GDM1 (cell line): ENCODE measurements around the gene ZNF653.

ENCODE experiments used
- DNase-seq: peaks from one replicate; lab custom pipeline; 2025; lab: John Stamatoyannopoulos, UW

Gene ZNF653

DNA sequence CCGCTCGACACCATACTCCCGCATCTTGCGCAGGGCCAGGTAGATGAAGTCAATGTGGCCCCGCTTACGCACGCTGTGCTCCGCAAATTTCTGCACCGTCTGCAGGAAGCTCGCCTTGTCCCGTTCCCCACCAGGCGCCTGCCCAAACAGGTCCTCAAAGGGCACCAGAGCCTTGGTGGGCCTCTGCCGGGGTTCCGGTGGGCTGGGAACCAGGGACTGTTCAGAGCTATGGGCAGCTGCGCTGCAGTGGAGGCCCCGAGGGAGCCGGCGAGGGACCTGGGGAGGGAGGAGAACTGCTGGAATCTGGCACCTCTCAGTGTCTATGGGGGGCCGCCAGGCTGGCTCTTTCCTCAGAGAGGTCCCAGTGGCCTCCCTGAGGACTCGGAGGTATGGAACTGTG, 8.3 kb upstream of the ZNF653 start:
- no peak for DNase-seq

DNA sequence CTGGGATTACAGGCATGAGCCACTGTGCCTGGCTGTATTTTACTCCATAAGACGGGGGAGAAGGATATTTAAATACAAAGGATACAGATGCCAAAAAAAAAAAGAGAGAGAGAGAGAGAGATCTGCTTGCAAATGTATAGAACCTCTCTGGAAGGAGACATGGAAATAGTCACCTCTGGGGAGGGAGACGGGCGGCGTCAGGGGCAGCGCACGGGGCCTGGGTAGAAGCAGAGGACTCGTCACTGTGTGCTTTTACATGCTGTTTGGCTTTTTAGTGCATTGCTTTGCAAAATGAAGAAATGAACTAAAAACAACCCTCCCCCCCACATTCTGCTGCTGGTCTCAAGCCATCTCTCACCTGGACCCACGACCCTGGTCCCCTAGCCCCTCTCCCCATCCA, 4.8 kb upstream of the ZNF653 start:
- no peak for DNase-seq

DNA sequence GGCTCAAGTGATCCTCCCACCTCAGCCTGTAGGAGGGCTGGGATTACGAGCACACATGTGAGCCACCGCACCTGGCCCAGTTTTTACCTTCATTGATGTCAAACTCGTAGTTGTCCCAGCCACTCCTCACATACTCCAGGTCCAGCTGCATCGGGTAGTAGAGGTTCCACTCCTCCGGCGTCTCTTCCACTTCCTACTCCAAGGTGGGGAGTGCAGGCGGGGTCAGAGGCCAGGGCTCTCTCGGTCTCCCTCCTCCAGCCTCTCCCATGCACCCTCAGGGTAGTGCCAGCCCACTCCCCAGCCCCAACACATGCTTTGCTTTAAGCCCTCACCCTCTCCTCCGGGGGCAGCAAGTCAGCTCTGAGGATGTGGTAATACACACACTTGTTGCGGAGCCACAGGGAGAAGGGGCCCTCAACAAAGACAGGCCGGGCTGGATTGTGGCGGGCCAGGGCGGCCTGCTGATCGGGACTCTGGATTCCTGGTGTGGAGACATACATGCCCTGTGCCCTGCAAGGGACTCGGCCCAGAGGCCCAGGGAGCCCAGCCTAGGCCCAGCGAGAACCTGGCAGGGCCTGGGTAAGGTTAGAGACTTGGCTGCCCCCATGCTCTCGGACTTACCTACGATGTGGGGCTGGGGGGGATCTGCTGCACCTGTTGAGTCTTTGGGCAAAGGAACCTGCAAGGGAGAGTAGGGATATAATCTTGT, 1.9 kb upstream of the ZNF653 start:
- DNase-seq, result no peak

DNA sequence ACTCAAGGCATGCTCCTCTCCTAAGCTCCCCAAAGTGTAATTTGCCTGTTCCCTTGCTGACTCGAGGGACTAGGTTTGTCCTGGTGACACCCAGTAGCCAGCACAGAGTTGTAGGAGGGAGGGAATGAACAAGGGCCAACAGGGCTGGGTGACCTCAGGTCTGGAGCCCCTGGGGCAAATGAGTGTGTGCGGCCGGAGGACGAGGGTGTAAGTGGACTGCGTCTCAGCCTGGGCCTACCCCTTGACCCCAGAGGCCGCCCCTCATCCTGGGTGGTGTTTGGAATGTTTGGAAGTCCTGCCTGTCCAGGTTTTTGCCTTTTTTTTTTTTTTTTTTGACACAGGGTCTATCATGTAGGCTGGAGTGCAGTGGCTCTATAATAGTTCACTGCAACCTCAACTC, 1.3 kb upstream of the ZNF653 start:
- no peak for DNase-seq

DNA sequence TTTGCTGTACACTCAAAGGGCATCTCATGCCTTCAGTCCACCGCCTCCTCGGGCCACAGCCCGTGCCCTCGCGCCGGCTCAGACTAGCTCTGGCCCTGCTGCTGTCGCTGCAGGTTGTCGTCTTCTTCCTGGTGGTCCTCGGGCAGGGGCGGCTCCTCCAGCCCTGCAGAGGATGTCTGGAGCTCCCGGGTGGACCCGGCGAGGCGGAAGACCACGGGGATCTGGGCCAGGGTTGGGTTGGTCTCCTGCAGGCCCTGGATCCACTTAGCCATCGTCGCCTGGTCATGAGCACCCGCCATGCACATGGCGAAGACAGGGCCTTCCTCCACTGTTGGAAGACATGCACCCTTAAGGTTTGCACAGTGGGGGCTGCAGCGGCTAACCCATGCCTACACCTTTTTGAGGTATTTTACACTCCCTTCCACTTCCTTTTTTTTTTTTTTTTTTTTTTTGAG, 489 bp upstream of the ZNF653 start:
- no peak for DNase-seq

DNA sequence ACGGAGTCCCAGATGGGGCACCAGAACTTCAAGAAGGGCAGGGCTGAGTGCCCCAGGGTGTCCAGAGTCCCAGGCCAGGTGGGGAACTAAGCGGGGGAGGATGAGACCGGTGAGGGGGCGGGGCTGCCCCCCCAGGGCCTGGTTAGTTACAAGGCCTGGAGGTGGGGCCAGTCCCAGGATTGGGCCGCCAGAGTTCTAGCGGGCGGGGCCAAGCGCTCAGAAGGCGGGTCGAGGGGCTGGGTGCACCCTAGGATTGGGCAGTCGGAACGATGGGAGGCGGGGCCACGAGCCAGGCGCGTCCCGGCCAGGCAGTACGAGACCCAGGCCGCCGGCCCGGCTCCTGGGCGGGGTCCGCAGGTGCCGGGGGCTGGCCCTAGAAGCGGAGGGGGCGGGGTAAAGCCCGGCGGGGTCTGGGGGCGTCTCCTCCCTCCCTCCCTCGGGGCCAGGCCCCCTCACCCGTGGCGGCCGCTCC, 571 bp downstream of the ZNF653 start:
- peak; percentile 90 for DNase-seq

DNA sequence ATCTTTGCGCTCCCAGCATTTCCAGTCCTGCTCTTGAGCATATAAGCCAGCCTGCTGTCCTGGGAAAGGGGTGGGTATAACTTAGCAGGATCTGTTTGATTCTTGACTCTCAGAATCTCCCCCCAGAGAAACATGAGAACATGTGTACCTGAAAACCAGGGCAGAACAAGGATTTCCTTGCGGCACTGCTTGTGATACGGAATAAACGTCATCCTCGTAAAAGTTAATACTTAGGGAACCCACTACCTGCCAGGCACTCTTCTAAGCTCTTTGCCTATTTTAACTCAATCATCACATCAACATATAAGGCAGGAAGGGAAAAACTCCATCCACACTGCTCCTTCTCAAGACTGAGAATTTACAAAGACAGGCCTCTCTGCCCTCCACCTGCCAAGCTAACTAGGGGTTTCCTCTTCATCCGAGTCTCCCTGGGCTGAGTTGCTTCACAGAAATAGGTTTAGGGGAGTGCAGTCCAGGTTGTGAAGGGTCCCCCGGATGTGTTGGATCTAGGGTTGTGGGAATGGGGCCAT, 1.1 kb downstream of the ZNF653 start:
- no peak for DNase-seq

DNA sequence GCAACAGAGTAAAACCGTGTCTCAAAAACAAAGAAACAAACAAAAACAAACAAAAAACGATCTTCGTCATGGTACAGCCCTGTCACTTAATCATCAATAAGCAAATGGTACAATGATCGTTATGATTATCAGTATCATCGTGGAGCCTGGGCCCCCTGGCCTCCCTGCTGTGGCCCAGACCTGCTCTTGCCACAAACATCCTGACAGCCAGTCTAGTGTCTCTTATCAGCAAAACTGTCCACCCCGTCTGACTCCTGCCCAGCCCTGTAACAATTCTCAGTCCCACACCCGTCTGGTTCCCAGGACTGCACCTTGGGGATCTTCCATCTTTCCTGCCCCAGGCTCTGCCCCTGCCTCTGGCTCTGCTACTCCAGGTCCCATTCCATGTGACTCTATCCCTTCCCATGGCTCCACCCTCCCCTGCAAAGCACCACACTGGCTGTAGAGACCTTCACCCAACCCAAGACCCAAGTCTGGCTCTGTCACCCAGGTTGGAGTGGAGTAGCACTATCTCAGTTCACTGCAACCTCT, 5.7 kb downstream of the ZNF653 start:
- no peak for DNase-seq

DNA sequence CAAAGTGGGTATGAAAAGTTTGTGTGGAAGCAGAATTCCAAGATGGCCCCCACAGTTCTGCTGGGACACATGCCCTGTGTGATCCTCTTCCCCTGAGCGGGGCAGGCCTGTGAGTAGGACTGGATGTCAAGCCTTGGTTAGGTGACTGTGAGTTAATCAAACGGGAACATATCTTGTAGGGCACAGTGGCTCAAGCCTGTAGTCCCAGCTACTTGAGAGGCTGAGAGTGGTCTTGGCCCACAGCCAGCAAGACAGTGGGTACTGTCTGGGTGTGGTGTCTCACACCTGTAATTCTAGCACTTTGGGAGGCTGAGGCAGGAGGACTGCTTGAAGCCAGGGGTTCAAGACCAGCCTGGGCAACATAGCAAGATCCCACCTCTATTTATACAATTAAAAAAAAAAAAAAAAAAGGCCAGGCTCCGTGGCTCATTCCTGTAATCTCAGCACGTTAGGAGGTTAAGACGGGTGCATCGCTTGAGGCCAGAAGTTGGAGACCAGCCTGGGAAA, 6.4 kb downstream of the ZNF653 start:
- no peak for DNase-seq

DNA sequence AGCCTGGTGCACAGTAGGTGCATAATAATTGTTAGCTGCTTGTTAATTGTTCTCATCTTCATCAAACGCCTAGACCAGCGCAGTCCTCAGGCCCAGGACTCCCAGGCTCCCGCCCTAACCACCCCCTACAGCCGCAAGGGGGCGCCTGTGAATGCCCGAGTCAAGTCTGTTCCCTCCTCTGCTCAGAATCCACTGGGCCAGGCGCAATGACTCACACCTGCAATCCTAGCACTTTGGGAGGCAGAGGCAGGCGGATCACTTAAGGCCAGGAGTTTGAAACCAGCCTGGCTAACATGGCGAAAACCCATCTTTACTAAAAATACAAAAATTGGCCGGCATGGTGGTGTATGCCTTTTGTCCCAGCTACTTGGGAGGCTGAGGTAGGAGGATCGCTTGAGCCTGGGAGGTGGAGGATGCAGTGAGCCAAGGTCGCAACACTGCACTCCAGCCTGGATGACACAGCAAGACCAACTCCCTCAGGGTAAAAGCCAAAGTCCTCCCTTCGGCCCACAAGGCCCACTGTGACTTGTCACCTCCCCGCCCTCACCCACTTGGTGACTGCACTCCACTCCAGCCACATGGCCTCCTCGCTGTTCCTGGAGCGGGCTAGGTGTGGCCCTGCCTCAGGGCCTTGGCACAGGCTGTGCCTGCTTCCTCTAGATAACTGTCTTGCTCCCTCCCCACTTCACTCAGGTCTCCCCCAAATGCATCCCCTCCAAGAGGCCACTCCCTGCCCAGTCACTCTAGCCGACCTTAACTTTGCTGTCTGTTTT, 9.1 kb downstream of the ZNF653 start:
- DNase-seq, result peak; percentile 56

DNA sequence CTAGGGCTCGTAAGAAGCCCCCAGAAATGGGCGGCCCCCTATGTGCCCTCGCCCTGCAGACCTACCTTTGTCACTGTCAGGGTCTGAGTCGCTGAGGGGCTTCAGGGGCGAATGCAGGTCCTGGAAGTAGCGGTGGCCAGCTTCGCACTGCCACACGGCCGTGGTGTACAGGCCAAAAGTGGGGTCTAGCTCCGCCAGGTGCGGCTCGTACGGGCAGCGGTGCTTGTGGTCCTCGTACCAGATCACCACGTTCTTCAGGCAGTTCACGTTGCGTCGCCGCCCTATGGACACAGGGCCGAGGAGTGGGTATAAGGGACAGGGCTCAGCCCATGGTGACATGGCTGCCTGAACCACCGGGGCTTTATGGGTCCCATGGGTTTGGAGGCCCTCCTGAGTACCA, 9.8 kb downstream of the ZNF653 start:
- no peak for DNase-seq

DNA sequence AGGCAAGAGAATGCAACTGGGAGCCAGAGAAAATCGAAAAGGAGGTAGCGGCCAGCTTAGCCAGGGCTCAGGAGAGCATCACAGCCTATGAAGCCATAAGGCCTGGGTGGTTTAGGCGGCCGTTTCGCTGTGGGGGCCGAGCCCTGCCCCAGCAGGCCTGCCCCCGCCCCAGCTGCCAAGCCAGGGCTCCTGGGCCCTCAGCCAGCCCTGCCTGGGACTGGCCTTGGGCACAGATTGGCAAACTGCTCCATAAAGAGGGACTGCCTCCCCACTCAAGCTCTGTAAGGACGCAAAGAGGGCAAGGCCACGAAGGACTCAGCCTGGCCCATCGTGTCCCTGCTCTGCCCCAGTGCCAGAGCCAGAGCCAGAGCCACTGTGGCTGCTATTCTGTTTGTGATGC, 10.2 kb downstream of the ZNF653 start:
- DNase-seq, result no peak

DNA sequence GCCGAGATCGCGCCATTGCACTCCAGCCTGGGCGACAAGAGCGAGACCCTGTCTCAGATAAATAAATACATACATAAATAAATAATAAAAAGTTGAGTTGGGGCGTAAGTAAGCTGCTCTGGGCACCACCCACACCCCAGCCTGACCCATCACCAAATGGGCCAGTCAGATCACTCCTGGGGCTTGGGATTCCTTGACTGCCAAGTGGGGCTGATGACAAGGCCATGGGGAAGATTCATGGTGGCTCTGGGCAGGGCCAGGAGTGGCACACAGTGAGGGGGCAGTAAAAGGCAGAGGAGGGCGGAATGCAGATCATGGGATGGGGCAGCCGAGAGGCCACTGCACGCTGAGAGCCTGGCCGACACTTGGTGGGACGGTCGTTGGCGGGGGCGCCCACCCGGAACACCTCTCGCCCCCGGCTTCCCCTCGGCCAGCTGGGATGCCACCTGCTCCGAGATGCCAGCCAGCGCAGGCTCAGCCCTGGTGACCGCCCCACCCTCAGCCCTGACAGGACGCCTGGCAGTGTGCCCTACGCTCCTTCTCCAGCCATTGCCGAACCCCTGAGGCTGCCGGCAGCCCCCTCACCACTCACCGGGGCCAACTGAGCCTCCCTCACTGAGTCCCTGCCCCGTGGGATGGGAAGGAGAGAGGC, 10.9 kb downstream of the ZNF653 start:
- DNase-seq, result no peak

DNA sequence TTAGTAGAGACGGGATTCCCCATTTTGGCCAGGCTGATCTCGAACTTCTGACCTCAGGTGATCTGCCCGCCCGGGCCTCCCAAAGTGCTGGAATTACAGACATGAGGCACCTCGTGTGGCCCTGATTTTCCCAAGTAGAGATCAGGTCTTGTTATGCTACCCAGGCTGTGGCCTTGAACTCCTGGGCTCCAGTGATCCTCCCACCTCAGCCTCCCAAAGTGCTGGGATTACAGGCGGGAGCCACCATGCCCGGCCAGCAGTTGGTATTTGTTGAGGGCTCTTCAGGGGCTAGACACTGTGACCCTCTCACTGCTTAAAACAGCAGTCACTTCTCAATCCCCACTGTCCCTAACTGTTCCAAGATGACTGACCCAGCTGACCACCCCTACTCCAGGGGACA, 16.3 kb downstream of the ZNF653 start:
- no peak for DNase-seq

DNA sequence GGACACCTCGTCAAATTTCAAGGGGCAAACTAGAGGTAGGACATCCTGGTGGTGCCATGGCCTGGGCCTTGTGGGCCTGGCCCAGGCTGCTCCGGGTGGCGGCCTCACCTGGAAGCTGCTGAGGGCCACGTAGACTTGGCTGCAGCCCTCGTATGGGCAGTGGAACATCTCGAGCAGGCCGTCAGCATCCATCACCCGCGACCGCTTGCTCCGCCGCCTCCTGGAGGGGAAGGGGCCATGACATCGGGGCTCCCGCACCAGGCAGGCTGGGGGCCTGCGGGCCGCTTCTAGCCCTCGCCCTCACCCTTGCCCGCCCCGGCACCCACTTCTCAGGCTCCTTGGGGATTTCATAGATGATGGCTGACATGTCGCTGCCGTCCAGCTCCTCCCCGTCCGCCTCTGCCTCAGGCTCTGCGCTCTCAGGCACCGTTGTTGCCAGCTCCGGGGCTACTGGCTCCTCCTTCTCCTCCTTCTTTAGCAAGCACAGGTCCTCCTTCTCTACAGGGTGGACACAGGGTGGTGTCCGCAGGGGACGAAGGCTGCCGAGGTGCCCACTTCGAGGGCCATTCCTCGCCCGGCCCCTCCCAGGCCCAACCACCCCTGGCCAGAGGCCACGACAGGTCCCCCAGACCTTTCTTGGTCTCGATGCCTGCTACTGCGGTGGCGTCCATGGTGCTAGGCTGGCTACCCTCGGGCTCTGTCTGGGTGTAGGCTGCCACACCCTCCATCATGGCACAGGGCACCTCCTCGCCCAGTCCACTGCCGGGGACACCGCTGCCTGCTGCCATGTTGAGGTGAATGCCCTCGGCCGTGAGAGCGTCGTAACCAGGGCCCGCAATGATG, 18.8 kb downstream of the ZNF653 start:
- no peak for DNase-seq

DNA sequence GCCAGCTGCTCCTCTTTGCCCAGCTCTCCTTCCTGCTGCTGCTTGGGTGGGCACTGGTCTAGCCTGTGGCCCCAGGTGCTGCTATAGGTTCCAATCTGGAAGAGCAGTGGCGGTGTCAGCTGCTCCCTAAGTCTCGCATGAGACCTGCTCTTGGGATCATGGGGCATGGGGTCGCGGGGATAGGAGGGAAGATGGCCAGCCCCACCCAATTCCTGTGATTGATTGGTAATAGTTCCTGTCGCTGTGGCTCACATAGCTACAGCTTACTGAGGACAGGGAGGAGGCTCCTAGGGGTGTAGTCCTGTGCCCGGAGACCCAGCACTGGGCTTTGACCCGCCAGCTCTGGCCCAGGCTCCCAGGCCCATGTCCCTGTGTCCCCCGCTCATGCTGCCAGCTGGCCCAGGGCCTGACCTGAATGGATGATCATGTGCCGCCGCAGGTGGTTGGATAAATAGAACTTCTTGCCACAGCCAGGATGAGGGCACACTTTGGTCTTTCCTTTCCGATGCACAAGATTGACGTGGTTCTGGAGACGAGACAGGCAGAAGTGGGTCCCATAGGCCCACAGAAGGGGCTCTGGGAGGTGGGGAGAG, 20.3 kb downstream of the ZNF653 start:
- DNase-seq, result no peak

DNA sequence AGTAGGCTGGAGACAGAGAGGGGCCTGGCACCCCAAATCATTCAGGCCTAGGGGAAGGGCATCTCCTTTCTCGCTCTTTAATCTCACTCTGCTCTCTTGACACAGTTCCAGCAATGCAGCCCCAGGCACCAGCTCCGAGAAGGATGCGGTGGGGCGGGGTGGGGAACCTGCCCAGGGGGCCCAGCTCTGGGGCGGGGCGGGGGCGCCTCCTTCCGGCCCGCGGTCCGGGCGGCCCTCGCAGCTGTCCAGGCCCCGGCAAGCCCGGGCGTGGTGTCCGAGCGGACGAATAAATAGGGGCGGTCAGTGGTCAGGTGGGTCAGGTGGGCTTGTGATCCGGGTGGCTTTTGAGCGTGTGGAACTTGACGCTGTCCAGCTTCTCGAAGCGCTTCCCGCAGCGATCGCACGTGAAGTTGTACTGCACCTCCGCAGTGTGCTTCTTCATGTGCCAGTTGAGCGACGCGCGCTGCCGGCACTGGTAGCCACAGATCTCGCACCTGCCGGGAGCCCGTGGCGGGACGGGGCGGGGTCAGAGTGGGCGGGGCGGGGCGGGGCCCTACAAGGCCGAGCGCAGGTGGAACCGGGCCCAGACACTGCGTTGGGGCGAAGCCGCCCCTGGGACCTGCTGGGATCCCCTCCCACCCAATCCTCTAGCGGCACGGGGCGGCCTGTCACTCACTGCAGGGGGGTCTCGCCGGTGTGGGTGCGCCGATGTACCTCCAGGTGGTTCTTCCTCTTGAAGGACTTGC, 22.1 kb downstream of the ZNF653 start:
- DNase-seq, result no peak

DNA sequence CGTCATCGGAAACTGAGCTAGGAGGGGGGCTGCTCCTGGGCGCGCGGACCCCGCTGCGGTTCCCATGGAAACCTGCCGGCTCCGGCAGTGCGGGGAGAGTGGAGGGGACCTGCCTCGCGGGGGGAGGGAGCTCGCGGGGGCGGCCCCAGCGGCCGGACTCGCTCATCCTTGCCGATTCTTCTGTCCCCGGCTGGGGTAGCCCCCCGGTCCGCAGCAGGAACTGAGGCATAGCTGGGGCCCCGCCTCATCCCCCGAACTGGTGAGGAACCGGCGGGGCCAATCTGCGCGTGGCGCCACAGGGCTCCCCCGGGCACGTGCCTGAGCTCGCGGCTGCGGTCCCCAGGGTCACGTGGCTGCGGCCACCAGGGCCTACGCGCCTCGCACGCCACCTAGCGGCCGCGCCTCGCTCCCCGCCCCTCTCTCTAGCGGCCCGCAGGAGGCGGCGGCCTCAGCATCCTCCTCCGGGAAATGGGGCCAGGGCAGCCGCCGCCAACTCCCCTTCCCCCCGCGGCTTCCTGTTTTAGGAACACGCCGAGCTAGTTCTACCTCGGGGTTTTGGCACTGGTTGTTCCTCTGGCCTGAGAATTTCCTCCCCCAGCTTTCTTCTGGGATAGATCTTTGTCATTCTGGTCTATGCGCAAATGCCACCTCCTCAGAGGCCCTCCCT, 23.1 kb downstream of the ZNF653 start:
- DNase-seq, result peak; percentile 88

DNA sequence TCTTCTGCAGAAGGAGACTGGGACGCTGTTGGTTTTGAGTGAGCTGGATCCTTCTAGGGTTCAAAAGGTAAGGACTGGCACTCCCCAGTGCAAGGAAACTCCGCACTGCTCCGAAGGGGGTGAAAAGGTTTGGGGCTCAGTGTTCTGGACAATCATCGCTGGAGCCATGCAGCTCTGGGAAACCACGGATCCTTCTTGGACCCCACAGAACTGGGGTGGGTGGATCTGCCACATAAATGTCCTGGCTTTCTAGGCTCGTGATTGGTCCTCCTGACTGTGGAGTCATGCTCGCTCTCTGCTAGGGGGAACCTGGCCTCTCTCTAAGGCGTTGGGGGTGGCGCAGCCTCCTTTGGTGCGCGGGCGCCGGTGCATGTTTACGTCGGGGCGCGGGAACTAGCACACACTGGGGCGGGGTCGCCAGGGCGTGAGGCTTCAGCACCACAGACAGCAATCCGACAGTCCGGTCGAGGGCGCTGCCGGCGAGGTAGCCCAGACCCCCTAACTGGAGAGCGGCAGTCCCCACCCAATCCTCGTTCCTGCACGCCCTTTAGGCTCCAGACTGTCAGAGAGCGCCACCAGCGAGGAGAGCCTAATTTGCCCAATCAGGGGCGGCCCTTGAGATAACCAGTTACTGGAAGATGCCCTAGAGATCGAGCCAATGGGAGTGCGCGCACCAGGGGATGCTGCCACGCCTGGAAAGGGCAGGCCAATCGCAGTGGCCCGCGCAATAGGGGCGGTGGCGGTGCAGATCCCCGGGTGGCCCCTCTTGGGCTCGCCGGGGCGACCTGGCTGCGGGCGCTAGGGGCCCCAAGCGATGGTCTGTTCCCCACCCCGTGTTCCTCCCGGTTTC, 23.9 kb downstream of the ZNF653 start:
- peak; percentile 92 for DNase-seq
